Measurements from ENCODE around the gene TULP4. TPM values are rescaled to one million over a fixed set of nuclear protein-coding genes. Genes with fewer than 3 reads are reported as not detected.
"Not testable (repeated sequence)": the region's sequence is repeated elsewhere in the genome, so short reads cannot be mapped to it uniquely, and the experiment has no call there.

Gene TULP4
- total RNA-seq, 1 experiment from 2014 or later: 126 TPM

GRCh38 chr6:158521759-158522158 is 209.5 kb downstream of the TULP4 start:
- peaks cover 15% of the 10 kb centered on the region for H3K27me3 Mint-ChIP-seq (ENCODE audit: insufficient read depth, unreplicated experiment)
- peaks cover 6% of the 10 kb centered on the region for H3K4me1 Mint-ChIP-seq (ENCODE audit: low read depth, unreplicated experiment)
- no peak for TF ChIP-seq CTCF (IDR thresholded peaks at IDR 0.05; ENCODE audit: insufficient read depth in 1 of 2, low read depth in 1 of 2, low read length in 1 of 2, severe bottlenecking in 1 of 2, unreplicated experiment in 1 of 2)
- intact Hi-C loops (cut with micrococcal nuclease; ENCODE audit: unreplicated experiment): no loop called here
- peaks cover 15% of the 10 kb centered on the region for H3K9me3 Mint-ChIP-seq (ENCODE audit: unreplicated experiment)
- ChIA-PET POLR2A (no interaction called here), CTCF (no interaction called here)
- H3K4me3 Mint-ChIP-seq (ENCODE audit: unreplicated experiment): no peak overlapping the region
- BruUV-seq (replicated peaks): no TSS peak
- H3K27ac Mint-ChIP-seq (ENCODE audit: unreplicated experiment): no peak overlapping the region
- no peaks in the 10 kb centered on the region for H3K9me3 ChIP-seq
- no peaks in the 10 kb centered on the region for H3K4me1 ChIP-seq
- H3K36me3 ChIP-seq (ENCODE audit: control insufficient read depth, insufficient read depth, low read length): no peaks in the 10 kb centered on the region
- no peak for DNase-seq
- peaks cover 28% of the 10 kb centered on the region for H3K36me3 Mint-ChIP-seq (ENCODE audit: insufficient read depth, unreplicated experiment)
- no peak overlapping the region for H3K4me3 ChIP-seq (ENCODE audit: low read depth, low read length)
- no peaks in the 10 kb centered on the region for H3K27me3 ChIP-seq (replicated peaks; ENCODE audit: control insufficient read depth, insufficient read depth, low read length)

GRCh38 chr6:158522616-158523015 is 210.4 kb downstream of the TULP4 start:
- CTCF ChIA-PET: interaction anchor here (0.6 kb wide), 1 partner anchor 12 kb away, joined by 6 read pairs; no protein-coding TSS in a partner anchor
- Mint-ChIP-seq H3K4me1 (ENCODE audit: low read depth, unreplicated experiment) (peaks cover 6% of the 10 kb centered on the region), H3K27me3 (ENCODE audit: insufficient read depth, unreplicated experiment) (peaks cover 15% of the 10 kb centered on the region), H3K9me3 (ENCODE audit: unreplicated experiment) (peaks cover 24% of the 10 kb centered on the region), H3K27ac (ENCODE audit: unreplicated experiment) (no peak overlapping the region), H3K4me3 (ENCODE audit: unreplicated experiment) (no peak overlapping the region), H3K36me3 (ENCODE audit: insufficient read depth, unreplicated experiment) (peaks cover 28% of the 10 kb centered on the region)
- DNase-seq: no peak
- H3K4me3 ChIP-seq (ENCODE audit: low read depth, low read length): no peak overlapping the region
- POLR2A ChIA-PET: no interaction called here
- H3K27me3 ChIP-seq (replicated peaks; ENCODE audit: control insufficient read depth, insufficient read depth, low read length): no peaks in the 10 kb centered on the region
- H3K9me3 ChIP-seq: peaks cover 8% of the 10 kb centered on the region; the same call in 1 of the 2 replicates
- TF ChIP-seq CTCF (IDR thresholded peaks at IDR 0.05; ENCODE audit: insufficient read depth in 1 of 2, low read depth in 1 of 2, low read length in 1 of 2, severe bottlenecking in 1 of 2, unreplicated experiment in 1 of 2): no peak
- H3K36me3 ChIP-seq (ENCODE audit: control insufficient read depth, insufficient read depth, low read length): no peaks in the 10 kb centered on the region
- intact Hi-C loops (cut with micrococcal nuclease; ENCODE audit: unreplicated experiment): no loop called here
- H3K4me1 ChIP-seq: no peaks in the 10 kb centered on the region
- BruUV-seq (replicated peaks): no TSS peak

- no peak for TF ChIP-seq CTCF (IDR thresholded peaks at IDR 0.05; ENCODE audit: insufficient read depth in 1 of 2, low read depth in 1 of 2, low read length in 1 of 2, severe bottlenecking in 1 of 2, unreplicated experiment in 1 of 2)
- no TSS peak for BruUV-seq (replicated peaks)
- H3K4me3 ChIP-seq (ENCODE audit: low read depth, low read length): no peak overlapping the region
- Mint-ChIP-seq H3K27me3 (ENCODE audit: insufficient read depth, unreplicated experiment) (peaks cover 18% of the 10 kb centered on the region), H3K4me3 (ENCODE audit: unreplicated experiment) (no peak overlapping the region), H3K9me3 (ENCODE audit: unreplicated experiment) (peaks cover 30% of the 10 kb centered on the region), H3K4me1 (ENCODE audit: low read depth, unreplicated experiment) (no peaks in the 10 kb centered on the region), H3K36me3 (ENCODE audit: insufficient read depth, unreplicated experiment) (peaks cover 20% of the 10 kb centered on the region), H3K27ac (ENCODE audit: unreplicated experiment) (no peak overlapping the region)
- no peaks in the 10 kb centered on the region for H3K4me1 ChIP-seq
- intact Hi-C loops (cut with micrococcal nuclease; ENCODE audit: unreplicated experiment): no loop called here
- no peak for DNase-seq
- POLR2A ChIA-PET: no interaction called here
- no peaks in the 10 kb centered on the region for H3K27me3 ChIP-seq (replicated peaks; ENCODE audit: control insufficient read depth, insufficient read depth, low read length)
- no peaks in the 10 kb centered on the region for H3K36me3 ChIP-seq (ENCODE audit: control insufficient read depth, insufficient read depth, low read length)
- H3K9me3 ChIP-seq: peaks cover 11% of the 10 kb centered on the region; the same call in 1 of the 2 replicates
- CTCF ChIA-PET: no interaction called here
Measured at GRCh38 chr6:158524311-158524710, 212.0 kb downstream of the TULP4 start.

GRCh38 chr6:158527858-158528257 is 215.6 kb downstream of the TULP4 start:
- CTCF ChIA-PET: not testable (repeated sequence)
- H3K27me3 Mint-ChIP-seq (ENCODE audit: insufficient read depth, unreplicated experiment): peaks cover 27% of the 10 kb centered on the region

More at GRCh38 chr6:158527858-158528257, 215.6 kb downstream of the TULP4 start:
- H3K4me3 ChIP-seq (ENCODE audit: low read depth, low read length); H3K36me3 ChIP-seq (ENCODE audit: control insufficient read depth, insufficient read depth, low read length); H3K4me1 Mint-ChIP-seq (ENCODE audit: low read depth, unreplicated experiment); H3K4me1 ChIP-seq; intact Hi-C loops (cut with micrococcal nuclease; ENCODE audit: unreplicated experiment); DNase-seq; BruUV-seq (replicated peaks); POLR2A ChIA-PET; H3K27ac Mint-ChIP-seq (ENCODE audit: unreplicated experiment); H3K4me3 Mint-ChIP-seq (ENCODE audit: unreplicated experiment); H3K27me3 ChIP-seq (replicated peaks; ENCODE audit: control insufficient read depth, insufficient read depth, low read length): not testable (repeated sequence)
- Mint-ChIP-seq H3K36me3 (ENCODE audit: insufficient read depth, unreplicated experiment) (peaks cover 10% of the 10 kb centered on the region), H3K9me3 (ENCODE audit: unreplicated experiment) (peaks cover 30% of the 10 kb centered on the region)
- peaks cover 11% of the 10 kb centered on the region; the same call in 1 of the 2 replicates for H3K9me3 ChIP-seq
